Measurements from ENCODE around the gene MRPL28. TPM values are rescaled to one million over a fixed set of nuclear protein-coding genes. Genes with fewer than 3 reads are reported as not detected.
"Not testable (repeated sequence)": the region's sequence is repeated elsewhere in the genome, so short reads cannot be mapped to it uniquely, and the experiment has no call there.

Gene MRPL28
- total RNA-seq, 4 donors from 2014 or later = 57.9 to 68.2 (median 63.0) TPM

DNA sequence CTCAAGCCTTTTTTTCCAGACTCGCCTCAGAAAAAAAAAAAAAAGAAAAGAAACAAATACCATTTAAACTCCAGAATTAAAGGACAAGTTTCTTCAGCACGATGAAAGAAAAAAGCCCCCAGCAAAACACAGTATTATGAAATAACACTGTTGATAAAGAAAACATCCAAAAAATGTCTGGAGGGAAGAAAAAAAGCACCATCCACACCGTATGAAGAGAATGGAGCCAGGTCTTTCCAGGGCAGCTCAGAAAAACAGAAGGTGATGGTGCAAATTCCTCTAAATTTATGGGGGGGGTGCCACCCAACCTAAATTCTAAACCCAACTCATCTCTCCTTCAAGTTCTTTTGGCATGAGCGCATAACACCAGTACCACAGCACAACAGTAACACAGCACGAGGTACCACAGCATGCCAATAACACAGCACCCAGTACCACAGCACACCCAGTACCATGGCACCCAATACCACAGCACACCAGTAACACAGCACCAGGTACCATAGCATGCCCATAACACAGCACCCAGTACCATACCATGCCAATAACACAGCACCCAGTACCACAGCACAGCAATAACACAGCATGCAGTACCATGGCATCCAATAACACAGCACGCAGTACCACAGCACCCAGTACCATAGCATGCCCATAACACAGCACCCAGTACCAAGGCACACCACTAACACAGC, 36.8 kb downstream of the MRPL28 start:
- TF ChIP-seq CTCF (IDR thresholded peaks at IDR 0.05) (no peak), POLR2A (IDR thresholded peaks at IDR 0.05) (no peak)
- WGBS, 2 donors = 76 to 77% methylated on average over 5 to 6 of the region's 6 CpGs
- DNase-seq = no peak
- Histone ChIP-seq H3K36me3 (peaks cover 0 to 12% (median 0%) of the 10 kb centered on the region in 3 donors), H3K27ac (no peak overlapping the region), H3K9me3 (no peaks in the 10 kb centered on the region), H3K4me3 (no peak overlapping the region), H3K27me3 (no peaks in the 10 kb centered on the region), H3K4me1 (peaks cover 0 to 40% (median 0%) of the 10 kb centered on the region in 3 donors)
- intact Hi-C loops (cut with DNase I) = no loop called here

DNA sequence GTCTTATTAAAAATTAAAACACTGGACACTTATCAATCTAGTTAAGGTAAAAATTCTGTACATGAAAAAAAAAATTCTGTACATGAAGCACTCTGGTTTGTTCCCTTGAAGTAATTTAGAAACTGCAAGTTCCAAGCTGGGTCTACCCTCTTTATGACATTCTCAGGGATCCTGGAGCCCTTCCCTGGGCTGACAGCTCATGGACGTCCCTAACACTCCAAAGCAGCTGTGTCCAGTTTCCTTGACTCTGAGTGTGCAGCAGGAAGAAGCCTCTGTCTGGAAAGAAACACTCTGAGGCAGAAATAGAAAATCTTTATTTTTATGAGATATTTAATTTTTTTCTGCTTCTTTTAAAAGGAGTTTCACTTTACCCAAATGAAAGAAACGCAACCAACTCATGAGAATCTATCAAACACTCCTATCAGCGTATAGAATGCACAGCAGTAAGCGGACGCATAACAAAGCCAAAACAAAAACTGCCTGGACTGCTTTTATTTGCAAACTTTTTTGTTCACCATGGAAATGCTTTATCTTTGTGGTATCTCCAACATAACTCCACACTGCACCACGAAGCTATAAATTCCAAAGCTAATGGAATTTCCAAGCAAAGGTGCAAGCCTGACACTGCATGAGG, 39.0 kb downstream of the MRPL28 start:
- H3K27ac ChIP-seq; H3K4me3 ChIP-seq; intact Hi-C loops (cut with DNase I); H3K9me3 ChIP-seq; H3K27me3 ChIP-seq; DNase-seq: not testable (repeated sequence)
- H3K36me3 ChIP-seq = peaks cover 0 to 12% (median 0%) of the 10 kb centered on the region in 3 donors
- 73 to 82% methylated on average over 5 to 6 of the region's 6 CpGs for WGBS, 2 donors
- H3K4me1 ChIP-seq = peaks cover 9 to 49% (median 10%) of the 10 kb centered on the region in 3 donors

GRCh38 chr16:330741-331140, 39.6 kb downstream of the MRPL28 start:
- intact Hi-C loops (cut with DNase I) = no loop called here
- WGBS, 2 donors = 75 to 89% methylated on average over 1 to 2 of the region's 2 CpGs
- no peak overlapping the region for H3K27ac ChIP-seq

GRCh38 chr16:325375-326145, 44.8 kb downstream of the MRPL28 start:
- TF ChIP-seq POLR2A (IDR thresholded peaks at IDR 0.05) (no peak), CTCF (IDR thresholded peaks at IDR 0.05) (no peak)
- intact Hi-C loops (cut with DNase I) = no loop called here
- no peak for DNase-seq
- Histone ChIP-seq H3K27ac (peak overlapping the region in 2 of 4 donors; percentile 19 to 63), H3K27me3 (no peaks in the 10 kb centered on the region), H3K4me3 (peak overlapping the region in 2 of 4 donors; percentile 6 to 49), H3K9me3 (no peaks in the 10 kb centered on the region), H3K4me1 (peaks cover 17 to 53% (median 24%) of the 10 kb centered on the region in 3 donors), H3K36me3 (peaks cover 0 to 21% (median 0%) of the 10 kb centered on the region in 3 donors)
- 72 to 85% methylated on average over 9 to 17 of the region's 28 CpGs for WGBS, 2 donors

More at GRCh38 chr16:330741-331140, 39.6 kb downstream of the MRPL28 start:
- Histone ChIP-seq H3K4me3 (no peak overlapping the region), H3K4me1 (peaks cover 9 to 48% (median 10%) of the 10 kb centered on the region in 3 donors), H3K27me3 (no peaks in the 10 kb centered on the region), H3K9me3 (no peaks in the 10 kb centered on the region), H3K36me3 (peaks cover 0 to 12% (median 0%) of the 10 kb centered on the region in 3 donors)
- no peak for DNase-seq
- TF ChIP-seq CTCF (IDR thresholded peaks at IDR 0.05) (no peak), POLR2A (IDR thresholded peaks at IDR 0.05) (no peak)

DNA sequence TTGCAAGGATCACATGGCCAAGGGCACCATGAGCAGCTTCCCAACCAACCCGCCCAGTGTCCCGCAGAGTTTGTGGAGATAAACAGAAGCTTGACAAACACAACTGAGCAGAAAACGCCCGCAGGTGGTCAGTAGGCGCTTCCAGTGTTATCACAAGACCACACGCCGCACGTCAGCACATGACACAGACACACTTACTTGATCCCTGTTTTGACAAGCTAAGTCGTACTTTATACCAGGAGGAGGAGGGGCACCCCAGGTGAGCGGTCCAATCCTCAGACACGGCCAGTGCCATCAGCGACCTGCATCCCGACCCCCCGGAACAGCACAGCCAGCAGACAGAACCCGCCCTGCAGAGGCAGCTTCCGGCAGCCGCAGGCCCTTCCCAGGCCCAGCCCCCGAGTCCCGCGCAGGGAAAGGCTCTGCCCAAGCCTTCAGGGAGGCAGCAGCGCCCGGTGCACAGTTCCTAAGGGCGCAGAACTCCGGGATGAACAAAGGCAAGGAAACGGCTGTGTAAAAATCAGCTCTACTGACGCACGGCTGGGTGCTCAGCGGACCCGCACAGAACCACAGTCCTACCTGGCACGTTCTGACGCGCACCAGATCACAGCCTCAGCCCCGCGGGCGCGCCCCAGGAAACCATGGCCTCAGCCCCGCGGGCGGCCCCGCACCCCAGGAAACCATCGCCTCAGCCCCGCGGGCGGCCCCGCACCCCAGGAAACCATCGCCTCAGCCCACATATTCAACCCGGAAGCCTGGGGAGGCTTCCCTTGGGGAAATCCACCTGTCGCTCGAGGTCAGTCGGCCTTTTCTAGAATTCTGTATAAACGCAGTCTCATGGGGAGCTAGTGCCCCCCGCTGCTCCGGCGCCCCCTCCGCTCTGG, 45.6 kb downstream of the MRPL28 start:
- H3K4me3 ChIP-seq = peak overlapping the region in 3 of 4 donors; percentile 6 to 49 (median 10)

More for the DNA sequence above, 45.6 kb downstream of the MRPL28 start:
- peak overlapping the region in 2 of 4 donors; percentile 19 to 63 for H3K27ac ChIP-seq
- TF ChIP-seq CTCF (IDR thresholded peaks at IDR 0.05) (no peak), POLR2A (IDR thresholded peaks at IDR 0.05) (no peak)
- no peaks in the 10 kb centered on the region for H3K9me3 ChIP-seq
- DNase-seq = no peak
- WGBS, 2 donors = 43 to 58% methylated on average over 11 to 12 of the region's 55 CpGs
- H3K27me3 ChIP-seq = no peaks in the 10 kb centered on the region
- intact Hi-C loops (cut with DNase I) = no loop called here
- H3K4me1 ChIP-seq = peaks cover 17 to 52% (median 24%) of the 10 kb centered on the region in 3 donors
- H3K36me3 ChIP-seq = peaks cover 0 to 16% (median 0%) of the 10 kb centered on the region in 3 donors
